Stomach (tissue), 9 donors: ENCODE measurements around the gene TLE7. TPM values are rescaled to one million over a fixed set of nuclear protein-coding genes. Genes with fewer than 3 reads are reported as not detected.

Source experiments
- DNase-seq, 2 donors: peaks; one replicate each; pipeline versions ENCODE4 v3.0.0 to v3.0.0-alpha.2; 2013 to 2019
- H3K27ac ChIP-seq, 5 donors: fragments of 200-600 bp in 4 of 5; sonication (generic) in 4 of 5; one replicate each; pipeline ENCODE4 v1.5.1; 2013 to 2019; ENCODE audit warnings: mild to moderate bottlenecking in 1 of 5, moderate library complexity in 1 of 5
- H3K27me3 ChIP-seq, 3 donors: fragments of 200-600 bp; sonication (generic); one replicate each; pipeline ENCODE4 v1.5.1; 2017 to 2019; ENCODE audit warnings: mixed run types in 1 of 3
- H3K36me3 ChIP-seq, 4 donors: fragments of 200-600 bp; sonication (generic); 1 replicate in 3 of 4; 2 replicates in 1 of 4; pipeline ENCODE4 v1.5.1; 2016 to 2019
- H3K4me1 ChIP-seq, 4 donors: fragments of 200-600 bp; sonication (generic); one replicate each; pipeline ENCODE4 v1.5.1; 2016 to 2019
- H3K4me3 ChIP-seq, 4 donors: fragments of 200-600 bp; sonication (generic) in 3 of 4; one replicate each; pipeline ENCODE4 v1.5.1; 2016 to 2019; ENCODE audit warnings: mild to moderate bottlenecking in 1 of 4
- H3K9me3 ChIP-seq, 4 donors: fragments of 200-600 bp; sonication (generic); one replicate each; pipeline ENCODE4 v1.5.1; 2016 to 2019
- EP300 ChIP-seq: sonication (generic); formaldehyde crosslinking; IDR thresholded peaks from one replicate; pipeline ENCODE4 v1.6.1; 2017; ENCODE audit warnings: antibody characterized with exemption
- POLR2A ChIP-seq, 4 donors: fragments of 450-650 bp; IDR thresholded peaks; one replicate each; pipeline ENCODE4 v1.6.1; 2016; ENCODE audit warnings: antibody characterized with exemption in 4 of 4, control low read depth in 2 of 4, mild to moderate bottlenecking in 1 of 4, moderate library complexity in 1 of 4
- POLR2AphosphoS5 ChIP-seq, 3 donors: sonication (generic); formaldehyde crosslinking; IDR thresholded peaks; one replicate each; pipeline ENCODE4 v1.6.1; 2016; ENCODE audit warnings: antibody characterized with exemption in 3 of 3
- WGBS, 5 donors: extraction: QIAGEN DNeasy Blood & Tissue Kit in 3 of 5; methylation state at CpG; one replicate each; pipeline versions ENCODE4 v1.1.5 to v1.1.7; 2013 to 2018; 5-methylcytosine and 5-hydroxymethylcytosine counted together
- intact Hi-C: fragments of 100-400 bp; cut with DNase I; formaldehyde crosslinking; loops from one replicate; pipeline ENCODE4 v1.15.1; 2023; ENCODE audit warnings: low total_unique reads
- polyA plus RNA-seq, 3 donors: library from polyadenylated mRNA; stranded (reverse); fragments of 200-250 nt; gene quantifications; one replicate each; pipeline ENCODE4 v1.2.3, GENCODE V29; 2013
- total RNA-seq, 5 donors: library from RNA; depleted of rRNA; stranded (reverse); fragments of >200 nt; gene quantifications; one replicate each; pipeline versions ENCODE4 v1.1.0 to v1.2.3, GENCODE V29; 2014 to 2016
- TF ChIP-seq, protein P1 (sequence below), 7 experiments: fragments of 450-650 bp in 4 of 7; fragments of 200-600 bp in 3 of 7; sonication (generic) in 3 of 7; IDR thresholded peaks; one replicate each; pipeline ENCODE4 v1.5.1; 2016 to 2019; ENCODE audit warnings: antibody characterized with exemption in 7 of 7, control low read depth in 2 of 7, mild to moderate bottlenecking in 1 of 7
- donor health status: healthy with polysubstance abuse.
- donor health status: Bipolar disorder and iron deficiency.
- donor health status: healthy.

TLE7 gene
- total and polyA plus RNA-seq, 8 donors = not detected

DNA sequence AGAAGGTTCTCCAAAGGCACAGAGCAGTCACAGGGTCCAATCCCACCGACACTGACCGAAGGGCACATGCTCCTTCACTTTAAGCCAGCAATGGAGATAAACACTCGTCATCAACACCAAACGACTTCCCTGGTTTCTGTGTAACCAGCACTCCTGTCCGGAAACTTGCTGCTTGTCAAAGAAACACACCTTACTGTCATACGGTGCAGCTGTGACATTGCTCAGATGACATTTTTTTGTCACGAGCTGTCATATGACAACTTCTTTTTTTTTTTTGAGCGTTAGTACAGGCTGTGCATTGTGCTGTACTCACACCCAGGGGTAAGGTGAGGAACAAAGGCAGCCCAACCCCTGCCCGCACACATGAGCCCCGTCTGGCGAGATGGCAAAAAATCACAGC is 39.2 kb downstream of the TLE7 start:
- Histone ChIP-seq H3K27ac (no peak overlapping the region), H3K4me3 (no peak overlapping the region), H3K4me1 (no peaks in the 10 kb centered on the region), H3K9me3 (peaks cover 0 to 5% (median 3%) of the 10 kb centered on the region in 4 donors), H3K36me3 (no peaks in the 10 kb centered on the region), H3K27me3 (peaks cover 0 to 42% (median 15%) of the 10 kb centered on the region in 3 donors)
- intact Hi-C loops = no loop called here
- TF ChIP-seq EP300 (no peak), POLR2AphosphoS5 (IDR thresholded peaks at IDR 0.05) (no peak), POLR2A (IDR thresholded peaks at IDR 0.05) (no peak)
- TF ChIP-seq, protein P1, sequence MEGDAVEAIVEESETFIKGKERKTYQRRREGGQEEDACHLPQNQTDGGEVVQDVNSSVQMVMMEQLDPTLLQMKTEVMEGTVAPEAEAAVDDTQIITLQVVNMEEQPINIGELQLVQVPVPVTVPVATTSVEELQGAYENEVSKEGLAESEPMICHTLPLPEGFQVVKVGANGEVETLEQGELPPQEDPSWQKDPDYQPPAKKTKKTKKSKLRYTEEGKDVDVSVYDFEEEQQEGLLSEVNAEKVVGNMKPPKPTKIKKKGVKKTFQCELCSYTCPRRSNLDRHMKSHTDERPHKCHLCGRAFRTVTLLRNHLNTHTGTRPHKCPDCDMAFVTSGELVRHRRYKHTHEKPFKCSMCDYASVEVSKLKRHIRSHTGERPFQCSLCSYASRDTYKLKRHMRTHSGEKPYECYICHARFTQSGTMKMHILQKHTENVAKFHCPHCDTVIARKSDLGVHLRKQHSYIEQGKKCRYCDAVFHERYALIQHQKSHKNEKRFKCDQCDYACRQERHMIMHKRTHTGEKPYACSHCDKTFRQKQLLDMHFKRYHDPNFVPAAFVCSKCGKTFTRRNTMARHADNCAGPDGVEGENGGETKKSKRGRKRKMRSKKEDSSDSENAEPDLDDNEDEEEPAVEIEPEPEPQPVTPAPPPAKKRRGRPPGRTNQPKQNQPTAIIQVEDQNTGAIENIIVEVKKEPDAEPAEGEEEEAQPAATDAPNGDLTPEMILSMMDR (IDR thresholded peaks at IDR 0.05) = no peak
- DNase-seq = no peak
- WGBS, 5 donors = 67 to 83% (median 78%) methylated on average over 11 of the region's 11 CpGs

DNA sequence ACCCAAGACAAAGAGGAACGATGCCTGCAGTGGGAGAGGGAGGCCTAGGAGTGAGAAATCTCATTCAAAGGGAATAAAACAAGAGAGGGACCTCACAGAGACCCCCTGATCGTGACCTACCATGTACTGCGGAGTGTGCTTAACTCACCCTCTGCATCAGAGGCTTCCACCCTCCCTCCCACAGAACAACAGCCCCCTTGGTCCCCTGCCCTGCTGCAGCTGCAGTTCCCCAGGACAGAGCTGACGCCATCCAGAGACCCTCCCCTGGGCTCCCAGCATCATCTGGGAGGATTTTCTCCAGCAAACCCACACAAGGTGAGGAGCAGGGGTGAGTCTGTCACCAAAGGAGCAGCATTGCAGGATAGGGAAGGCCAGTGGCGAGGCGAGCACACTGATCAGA is 39.8 kb downstream of the TLE7 start:
- H3K27ac ChIP-seq = no peak overlapping the region
- peaks cover 0 to 5% (median 3%) of the 10 kb centered on the region in 4 donors for H3K9me3 ChIP-seq
- TF ChIP-seq EP300 = no peak
- TF ChIP-seq, protein P1 (IDR thresholded peaks at IDR 0.05) = no peak
- TF ChIP-seq POLR2A (IDR thresholded peaks at IDR 0.05) = no peak
- no peak for TF ChIP-seq POLR2AphosphoS5 (IDR thresholded peaks at IDR 0.05)
- H3K36me3 ChIP-seq = no peaks in the 10 kb centered on the region
- DNase-seq = no peak
- H3K27me3 ChIP-seq = peaks cover 0 to 42% (median 11%) of the 10 kb centered on the region in 3 donors
- 59 to 72% (median 66%) methylated on average over 5 to 6 of the region's 6 CpGs for WGBS, 5 donors
- H3K4me3 ChIP-seq = no peak overlapping the region
- H3K4me1 ChIP-seq = no peaks in the 10 kb centered on the region
- intact Hi-C loops = no loop called here

DNA sequence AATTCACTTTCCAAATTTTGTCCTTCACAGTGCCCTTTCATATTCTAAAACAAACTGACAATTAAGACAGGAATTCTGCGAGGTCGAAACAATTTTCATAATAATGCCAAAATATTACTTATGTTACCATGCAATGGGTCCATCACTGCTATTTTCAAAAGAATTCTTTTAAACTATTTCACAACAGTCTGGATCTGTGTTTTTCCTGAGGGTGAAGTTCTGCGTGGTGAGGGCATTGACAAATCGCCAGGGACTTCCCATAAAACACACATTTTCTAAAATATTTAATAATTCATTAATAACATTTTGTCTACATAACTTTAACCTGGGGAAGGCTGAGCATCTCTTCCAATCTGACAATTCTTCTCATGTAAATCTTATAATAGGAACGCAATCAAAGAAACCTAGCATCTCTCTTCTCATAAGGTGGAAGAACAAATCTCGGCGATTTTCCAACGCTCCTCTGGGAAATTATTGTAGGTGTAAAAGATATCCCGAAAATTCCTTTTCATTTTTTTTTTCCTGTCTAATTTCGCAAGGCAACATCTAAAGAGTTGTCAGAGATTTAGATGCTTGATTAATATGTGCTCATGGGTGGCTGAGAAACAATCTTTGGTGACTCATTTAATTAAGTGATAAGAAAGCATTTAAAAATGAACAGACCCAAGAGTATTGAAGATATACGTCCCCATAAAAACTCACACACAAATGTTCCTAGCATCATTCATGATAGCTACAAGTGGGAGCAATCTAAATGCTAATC is 41.9 kb downstream of the TLE7 start:
- peaks cover 0 to 35% (median 7%) of the 10 kb centered on the region in 3 donors for H3K27me3 ChIP-seq
- peaks cover 0 to 5% (median 1%) of the 10 kb centered on the region in 4 donors for H3K9me3 ChIP-seq
- 84 to 90% (median 85%) methylated on average over 11 of the region's 11 CpGs for WGBS, 5 donors
- no peaks in the 10 kb centered on the region for H3K4me1 ChIP-seq
- no peak for DNase-seq
- intact Hi-C loops = no loop called here
- no peak overlapping the region for H3K27ac ChIP-seq
- TF ChIP-seq, protein P1 (IDR thresholded peaks at IDR 0.05) = no peak
- no peak for TF ChIP-seq EP300
- H3K4me3 ChIP-seq = no peak overlapping the region
- H3K36me3 ChIP-seq = no peaks in the 10 kb centered on the region

DNA sequence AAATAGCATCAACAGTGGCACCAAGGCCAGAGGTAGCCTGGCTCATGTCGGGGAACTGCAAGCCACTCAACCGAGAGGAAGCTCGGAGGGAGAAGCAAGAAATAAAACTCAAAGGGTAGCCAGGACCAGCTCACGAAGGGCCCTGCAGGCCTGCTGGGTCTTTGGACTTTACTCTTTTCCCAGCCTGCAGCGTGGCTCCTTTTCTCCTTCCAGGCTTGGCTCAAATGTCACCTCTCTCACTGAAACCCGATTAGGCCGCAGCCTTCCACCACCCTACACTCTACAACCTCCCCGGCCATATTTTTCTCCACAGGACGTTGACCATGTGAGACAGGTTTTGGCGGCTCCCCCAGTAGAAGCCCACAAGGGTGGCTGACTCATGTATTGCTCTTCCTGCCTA is 45.3 kb downstream of the TLE7 start:
- 47 to 68% (median 63%) methylated on average over 10 of the region's 10 CpGs for WGBS, 5 donors

DNA sequence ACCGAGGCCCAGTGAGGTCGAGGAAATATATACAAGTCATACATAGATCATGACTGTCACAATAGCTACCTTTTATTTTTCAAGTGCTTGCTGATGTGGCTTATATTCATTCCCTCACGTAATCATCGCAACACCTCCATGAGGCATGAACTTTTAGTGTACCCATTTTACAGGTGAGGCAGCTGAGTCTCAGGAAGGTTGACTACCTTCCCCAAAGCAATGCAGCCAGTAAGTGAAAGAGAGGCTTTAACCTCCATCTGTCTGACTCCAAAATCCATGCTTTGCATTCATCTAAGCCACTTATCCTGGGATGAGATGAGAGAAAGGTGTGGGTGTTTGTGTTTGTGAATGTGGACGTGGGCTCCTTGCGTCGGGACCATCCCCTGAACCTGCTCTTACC is 52.5 kb downstream of the TLE7 start:
- peaks cover 0 to 47% (median 8%) of the 10 kb centered on the region in 3 donors for H3K27me3 ChIP-seq
- no peak for DNase-seq
- 69 to 76% (median 74%) methylated on average over 7 of the region's 7 CpGs for WGBS, 5 donors
- no peak overlapping the region for H3K27ac ChIP-seq
- H3K4me1 ChIP-seq = no peaks in the 10 kb centered on the region
- H3K4me3 ChIP-seq = no peak overlapping the region
- no peaks in the 10 kb centered on the region for H3K9me3 ChIP-seq
- no peaks in the 10 kb centered on the region for H3K36me3 ChIP-seq
- intact Hi-C loops = no loop called here
- TF ChIP-seq POLR2AphosphoS5 (IDR thresholded peaks at IDR 0.05) = no peak
- TF ChIP-seq EP300 = no peak
- no peak for TF ChIP-seq POLR2A (IDR thresholded peaks at IDR 0.05)
- TF ChIP-seq, protein P1 (IDR thresholded peaks at IDR 0.05) = no peak

More for the DNA sequence above, 45.3 kb downstream of the TLE7 start:
- H3K27ac ChIP-seq = no peak overlapping the region
- no peak for DNase-seq
- no peak for TF ChIP-seq EP300
- no peak for TF ChIP-seq POLR2AphosphoS5 (IDR thresholded peaks at IDR 0.05)
- TF ChIP-seq POLR2A (IDR thresholded peaks at IDR 0.05) = no peak
- peaks cover 0 to 17% (median 4%) of the 10 kb centered on the region in 3 donors for H3K27me3 ChIP-seq
- no peaks in the 10 kb centered on the region for H3K4me1 ChIP-seq
- H3K36me3 ChIP-seq = no peaks in the 10 kb centered on the region
- no peaks in the 10 kb centered on the region for H3K9me3 ChIP-seq
- intact Hi-C loops = no loop called here
- no peak overlapping the region for H3K4me3 ChIP-seq
